Ascending aorta (tissue), 2 donors: ENCODE data around the gene SCNM1. TPM values are rescaled to one million over a fixed set of nuclear protein-coding genes. Genes with fewer than 3 reads are reported as not detected.

Experiments
- DNase-seq, 2 donors: peaks; one replicate each; pipeline ENCODE4 v3.0.0-alpha.2; 2019; ENCODE audit warnings: low spot score in 2 of 2
- H3K27ac ChIP-seq, 2 donors: fragments of 200-600 bp; sonication (generic); one replicate each; pipeline ENCODE4 v1.5.1; 2016 to 2017; ENCODE audit warnings: mild to moderate bottlenecking in 1 of 2
- H3K27me3 ChIP-seq: fragments of 200-600 bp; sonication (generic); one replicate; pipeline ENCODE4 v1.5.1; 2017
- H3K36me3 ChIP-seq, 2 donors: fragments of 200-600 bp; sonication (generic); one replicate each; pipeline ENCODE4 v1.5.1; 2016
- H3K4me1 ChIP-seq, 2 donors: fragments of 200-600 bp; sonication (generic); one replicate each; pipeline ENCODE4 v1.5.1; 2016 to 2017; ENCODE audit warnings: mild to moderate bottlenecking in 1 of 2
- H3K4me3 ChIP-seq, 2 donors: fragments of 200-600 bp; sonication (generic); one replicate each; pipeline ENCODE4 v1.5.1; 2016 to 2017; ENCODE audit warnings: mild to moderate bottlenecking in 1 of 2
- H3K9me3 ChIP-seq, 2 donors: fragments of 200-600 bp; sonication (generic); one replicate each; pipeline ENCODE4 v1.5.1; 2016
- intact Hi-C: fragments of 100-400 bp; cut with DNase I; formaldehyde crosslinking; loops from one replicate; pipeline ENCODE4 v1.15.1; 2023
- total RNA-seq: library from RNA; depleted of rRNA; stranded (reverse); fragments of >200 nt; gene quantifications from one replicate; pipeline ENCODE4 v1.1.0, GENCODE V29; 2016
- TF ChIP-seq, protein P1 (sequence below), 3 experiments: fragments of 200-600 bp in 2 of 3; fragments of 450-650 bp in 1 of 3; sonication (generic) in 2 of 3; IDR thresholded peaks; one replicate each; pipeline ENCODE4 v1.5.1; 2016 to 2019; ENCODE audit warnings: antibody characterized with exemption in 3 of 3, mild to moderate bottlenecking in 1 of 3, moderate library complexity in 1 of 3

Gene SCNM1
- total RNA-seq, 1 donor from 2014 or later = 27.4 TPM

DNA sequence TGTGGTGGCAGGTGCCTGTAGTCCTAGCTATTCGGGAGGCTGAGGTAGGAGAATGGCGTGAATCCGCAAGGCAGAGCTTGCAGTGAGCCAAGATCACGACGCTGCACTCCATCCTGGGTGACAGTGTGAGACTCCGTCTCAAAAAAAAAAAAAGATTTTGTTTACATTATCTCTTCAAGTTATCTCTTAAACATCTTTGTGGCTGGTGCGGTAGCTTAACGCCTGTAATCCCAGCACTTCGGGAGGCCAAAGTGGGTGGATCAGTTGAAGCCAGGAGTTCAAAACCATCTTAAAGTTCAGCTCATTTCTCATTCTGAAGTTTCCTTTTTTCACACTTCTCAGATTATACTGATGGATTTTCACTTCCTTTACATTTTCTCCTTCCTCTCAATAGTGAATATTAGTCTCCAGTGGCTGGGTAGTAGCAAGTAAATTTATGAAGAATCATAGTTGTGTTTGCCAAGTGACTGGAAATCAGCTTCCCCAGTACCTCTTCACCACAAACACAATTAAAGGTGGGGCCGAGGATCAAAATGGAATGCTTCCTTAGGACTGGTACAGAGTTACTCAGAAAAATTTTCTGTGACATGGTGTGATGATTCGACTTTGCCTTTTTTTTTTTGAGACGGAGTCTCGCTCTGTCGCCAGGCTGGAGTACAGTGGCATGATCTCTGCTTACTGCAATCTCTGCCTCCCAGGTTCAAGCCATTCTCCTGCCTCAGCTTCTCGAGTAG lies 46.2 kb downstream of the SCNM1 start:
- Histone ChIP-seq H3K36me3 (peaks cover 18 to 28% of the 10 kb centered on the region in 2 donors), H3K27ac (peak overlapping the region in 1 of 2 donors; percentile 12), H3K4me3 (no peak overlapping the region), H3K27me3 (no peaks in the 10 kb centered on the region), H3K4me1 (peaks cover 0 to 12% of the 10 kb centered on the region in 2 donors), H3K9me3 (no peaks in the 10 kb centered on the region)
- intact Hi-C loops = no loop called here
- no peak for DNase-seq
- TF ChIP-seq, protein P1, sequence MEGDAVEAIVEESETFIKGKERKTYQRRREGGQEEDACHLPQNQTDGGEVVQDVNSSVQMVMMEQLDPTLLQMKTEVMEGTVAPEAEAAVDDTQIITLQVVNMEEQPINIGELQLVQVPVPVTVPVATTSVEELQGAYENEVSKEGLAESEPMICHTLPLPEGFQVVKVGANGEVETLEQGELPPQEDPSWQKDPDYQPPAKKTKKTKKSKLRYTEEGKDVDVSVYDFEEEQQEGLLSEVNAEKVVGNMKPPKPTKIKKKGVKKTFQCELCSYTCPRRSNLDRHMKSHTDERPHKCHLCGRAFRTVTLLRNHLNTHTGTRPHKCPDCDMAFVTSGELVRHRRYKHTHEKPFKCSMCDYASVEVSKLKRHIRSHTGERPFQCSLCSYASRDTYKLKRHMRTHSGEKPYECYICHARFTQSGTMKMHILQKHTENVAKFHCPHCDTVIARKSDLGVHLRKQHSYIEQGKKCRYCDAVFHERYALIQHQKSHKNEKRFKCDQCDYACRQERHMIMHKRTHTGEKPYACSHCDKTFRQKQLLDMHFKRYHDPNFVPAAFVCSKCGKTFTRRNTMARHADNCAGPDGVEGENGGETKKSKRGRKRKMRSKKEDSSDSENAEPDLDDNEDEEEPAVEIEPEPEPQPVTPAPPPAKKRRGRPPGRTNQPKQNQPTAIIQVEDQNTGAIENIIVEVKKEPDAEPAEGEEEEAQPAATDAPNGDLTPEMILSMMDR (IDR thresholded peaks at IDR 0.05) = no peak

GRCh38 chr1:151213560-151213959 lies 47.6 kb downstream of the SCNM1 start:
- no peak overlapping the region for H3K4me3 ChIP-seq
- no peak overlapping the region for H3K27ac ChIP-seq
- TF ChIP-seq, protein P1 (IDR thresholded peaks at IDR 0.05) = no peak
- peaks cover 6 to 17% of the 10 kb centered on the region in 2 donors for H3K36me3 ChIP-seq
- H3K4me1 ChIP-seq = peaks cover 0 to 3% of the 10 kb centered on the region in 2 donors
- no peaks in the 10 kb centered on the region for H3K27me3 ChIP-seq
- DNase-seq = no peak
- intact Hi-C loops = no loop called here
- H3K9me3 ChIP-seq = no peaks in the 10 kb centered on the region

Other genes starting within 250 kb of the SCNM1 start
- 21.3 TPM for gene SETDB1, start 239.8 kb upstream of the SCNM1 start, total RNA-seq
- gene CERS2, start 191.3 kb upstream of the SCNM1 start, total RNA-seq = 114 TPM
- gene ANXA9, start 183.9 kb upstream of the SCNM1 start, total RNA-seq = not detected
- 9.7 TPM for gene MINDY1, start 159.2 kb upstream of the SCNM1 start, total RNA-seq
- gene PRUNE1, start 157.7 kb upstream of the SCNM1 start, total RNA-seq = 36.5 TPM
- not detected for gene BNIPL, start 129.6 kb upstream of the SCNM1 start, total RNA-seq
- 11.4 TPM for gene C1orf56, start 118.4 kb upstream of the SCNM1 start, total RNA-seq
- gene CDC42SE1, start 106.5 kb upstream of the SCNM1 start, total RNA-seq = 42.4 TPM
- gene MLLT11, start 105.7 kb upstream of the SCNM1 start, total RNA-seq = 3.6 TPM
- 3.7 TPM for gene GABPB2, start 95.4 kb upstream of the SCNM1 start, total RNA-seq
- 31.8 TPM for gene SEMA6C, start 19.5 kb upstream of the SCNM1 start, total RNA-seq
- not detected for gene TNFAIP8L2, start 9.5 kb upstream of the SCNM1 start, total RNA-seq
- 0.85 TPM for gene LYSMD1, start 242 bp upstream of the SCNM1 start, total RNA-seq
- gene TMOD4, start 9.8 kb downstream of the SCNM1 start, total RNA-seq = not detected
- gene VPS72, start 24.1 kb downstream of the SCNM1 start, total RNA-seq = 33.6 TPM
- gene PIP5K1A, start 32.4 kb downstream of the SCNM1 start, total RNA-seq = 36.5 TPM
- 83.5 TPM for gene PSMD4, start 88.6 kb downstream of the SCNM1 start, total RNA-seq
- gene ZNF687, start 116.2 kb downstream of the SCNM1 start, total RNA-seq = 67.9 TPM
- 94.8 TPM for gene PI4KB, start 161.3 kb downstream of the SCNM1 start, total RNA-seq
- 8.4 TPM for gene RFX5, start 181.1 kb downstream of the SCNM1 start, total RNA-seq
- 102 TPM for gene SELENBP1, start 206.6 kb downstream of the SCNM1 start, total RNA-seq
- gene PSMB4, start 233.4 kb downstream of the SCNM1 start, total RNA-seq = 320 TPM